Smooth muscle cell (in vitro differentiated cells): ENCODE measurements around the gene ARHGAP30. TPM values are rescaled to one million over a fixed set of nuclear protein-coding genes. Genes with fewer than 3 reads are reported as not detected.

Experiments used
- DNase-seq: peaks from one replicate; lab custom pipeline; 2025; ENCODE audit not compliant: unreplicated experiment; lab: John Stamatoyannopoulos, UW
- H2AFZ ChIP-seq: fragments of 200-600 bp; sonication (generic); 2 replicates; pipeline ENCODE4 v1.6.0; 2016; ENCODE audit warnings: antibody characterized with exemption, low read depth, mild to moderate bottlenecking
- H3F3A ChIP-seq: fragments of 200-600 bp; sonication (generic); 2 replicates; pipeline ENCODE4 v1.6.0; 2017; ENCODE audit warnings: antibody characterized with exemption, low read depth
- H3K27ac ChIP-seq: fragments of 200-600 bp; sonication (generic); 2 replicates; pipeline ENCODE4 v1.5.1; 2016; ENCODE audit warnings: low read depth, mild to moderate bottlenecking
- H3K27me3 ChIP-seq: fragments of 200-600 bp; sonication (generic); 2 replicates; pipeline ENCODE4 v1.6.1; 2016; ENCODE audit warnings: low read depth, mild to moderate bottlenecking
- H3K36me3 ChIP-seq: fragments of 200-600 bp; sonication (generic); 2 replicates; pipeline ENCODE4 v1.5.1; 2016; ENCODE audit warnings: low read depth
- H3K4me1 ChIP-seq: fragments of 200-600 bp; sonication (generic); 2 replicates; pipeline ENCODE4 v1.5.1; 2016; ENCODE audit warnings: low read depth
- H3K4me2 ChIP-seq: fragments of 200-600 bp; sonication (generic); 2 replicates; pipeline ENCODE4 v1.6.0; 2016; ENCODE audit warnings: mild to moderate bottlenecking
- H3K4me3 ChIP-seq: fragments of 200-600 bp; sonication (generic); 2 replicates; pipeline ENCODE4 v1.5.1; 2016; ENCODE audit warnings: mild to moderate bottlenecking
- H3K79me2 ChIP-seq: fragments of 200-600 bp; sonication (generic); 2 replicates; pipeline ENCODE4 v1.6.0; 2016; ENCODE audit warnings: low read depth, mild to moderate bottlenecking
- H3K9ac ChIP-seq: fragments of 200-600 bp; sonication (generic); 2 replicates; pipeline ENCODE4 v1.6.0; 2016; ENCODE audit warnings: low read depth
- H3K9me3 ChIP-seq: fragments of 200-600 bp; sonication (generic); replicated peaks from 2 replicates; pipeline ENCODE4 v1.5.1; 2016; ENCODE audit warnings: low read depth
- H4K20me1 ChIP-seq: fragments of 200-600 bp; sonication (generic); 2 replicates; pipeline ENCODE4 v1.6.0; 2016; ENCODE audit warnings: low read depth
- WGBS: methylation state at CpG from one replicate; pipeline ENCODE4 v1.1.7; 2016; ENCODE audit warnings: low lambda C conversion rate; 5-methylcytosine and 5-hydroxymethylcytosine counted together
- polyA plus RNA-seq: library from polyadenylated mRNA; unstranded; fragments of >200 nt; fragmentation: Nextera tagmentation; extraction: Ambion mirVana; gene quantifications from 2 replicates; pipeline ENCODE4 v1.2.1, GENCODE V29; 2016
- total RNA-seq: library from RNA; depleted of rRNA; stranded (reverse); fragments of >200 nt; gene quantifications from 2 replicates; pipeline ENCODE4 v1.2.3, GENCODE V29; 2014
- TF ChIP-seq, protein P1 (sequence below): fragments of 200-600 bp; sonication (generic); IDR thresholded peaks from 2 replicates; pipeline ENCODE4 v1.5.1; 2017; ENCODE audit warnings: borderline replicate concordance, mild to moderate bottlenecking, antibody characterized with exemption; ENCODE audit not compliant: insufficient read depth, poor library complexity, severe bottlenecking

Gene ARHGAP30
- total and polyA plus RNA-seq, 2 experiments from 2014 or later: 0.13 to 1.2 TPM

DNA sequence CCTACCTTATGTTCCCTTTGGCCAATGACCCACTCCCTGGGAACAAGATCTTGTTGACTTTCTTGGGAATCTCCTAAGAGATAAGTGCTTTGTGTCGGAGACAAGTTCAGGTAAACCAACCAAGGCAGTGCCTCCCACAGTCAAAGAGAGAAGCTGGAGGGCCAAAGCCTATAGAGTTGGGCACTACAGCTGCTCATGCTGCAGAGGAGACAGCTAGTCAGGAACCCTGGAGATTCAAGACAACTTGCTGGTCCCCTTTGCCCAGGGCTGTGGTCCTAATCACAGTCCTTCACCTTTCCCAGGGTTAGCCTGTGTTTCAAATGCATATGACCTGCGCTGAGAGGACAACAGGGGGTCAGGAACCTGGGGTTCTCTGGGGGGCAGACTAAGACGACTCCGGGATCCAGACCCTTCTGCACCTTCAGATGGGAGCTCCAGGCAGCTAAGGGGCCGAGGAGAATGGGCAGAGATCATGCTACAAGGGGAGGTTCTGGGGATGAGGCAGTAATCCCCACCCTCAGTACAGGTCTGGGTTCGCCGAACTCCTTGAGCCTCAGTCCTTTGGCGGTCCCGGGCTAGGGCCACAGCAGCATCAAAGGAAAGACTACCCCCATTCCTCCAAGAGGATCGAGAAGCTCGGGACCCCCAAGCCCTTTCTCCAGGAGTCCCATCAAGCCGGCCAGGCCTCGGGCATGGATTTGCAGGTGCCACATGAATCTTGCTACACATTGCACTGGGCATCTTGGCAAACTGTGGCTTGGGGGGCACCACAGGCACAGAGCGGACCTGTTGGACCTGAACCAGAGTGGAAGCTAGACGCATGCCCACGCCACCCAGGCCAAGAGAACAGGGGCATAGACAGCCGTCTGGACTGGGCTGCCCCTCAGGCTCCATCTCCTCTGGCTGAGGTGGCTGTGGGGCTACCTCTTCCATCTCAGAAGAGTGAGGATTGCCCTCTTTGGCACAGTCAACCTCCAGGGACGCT lies 22.0 kb downstream of the ARHGAP30 start:
- no peak overlapping the region for H3K4me2 ChIP-seq
- H3K9me3 ChIP-seq: no peaks in the 10 kb centered on the region
- no peak overlapping the region for H2AFZ ChIP-seq
- no peak overlapping the region for H3K4me3 ChIP-seq
- peaks cover 13% of the 10 kb centered on the region for H3K4me1 ChIP-seq
- H3K27me3 ChIP-seq: no peaks in the 10 kb centered on the region
- peaks cover 9% of the 10 kb centered on the region for H4K20me1 ChIP-seq
- H3K36me3 ChIP-seq: no peaks in the 10 kb centered on the region
- no peaks in the 10 kb centered on the region for H3F3A ChIP-seq
- DNase-seq: no peak
- H3K27ac ChIP-seq: no peak overlapping the region
- WGBS: 95% methylated on average over 18 of the region's 18 CpGs
- TF ChIP-seq, protein P1, sequence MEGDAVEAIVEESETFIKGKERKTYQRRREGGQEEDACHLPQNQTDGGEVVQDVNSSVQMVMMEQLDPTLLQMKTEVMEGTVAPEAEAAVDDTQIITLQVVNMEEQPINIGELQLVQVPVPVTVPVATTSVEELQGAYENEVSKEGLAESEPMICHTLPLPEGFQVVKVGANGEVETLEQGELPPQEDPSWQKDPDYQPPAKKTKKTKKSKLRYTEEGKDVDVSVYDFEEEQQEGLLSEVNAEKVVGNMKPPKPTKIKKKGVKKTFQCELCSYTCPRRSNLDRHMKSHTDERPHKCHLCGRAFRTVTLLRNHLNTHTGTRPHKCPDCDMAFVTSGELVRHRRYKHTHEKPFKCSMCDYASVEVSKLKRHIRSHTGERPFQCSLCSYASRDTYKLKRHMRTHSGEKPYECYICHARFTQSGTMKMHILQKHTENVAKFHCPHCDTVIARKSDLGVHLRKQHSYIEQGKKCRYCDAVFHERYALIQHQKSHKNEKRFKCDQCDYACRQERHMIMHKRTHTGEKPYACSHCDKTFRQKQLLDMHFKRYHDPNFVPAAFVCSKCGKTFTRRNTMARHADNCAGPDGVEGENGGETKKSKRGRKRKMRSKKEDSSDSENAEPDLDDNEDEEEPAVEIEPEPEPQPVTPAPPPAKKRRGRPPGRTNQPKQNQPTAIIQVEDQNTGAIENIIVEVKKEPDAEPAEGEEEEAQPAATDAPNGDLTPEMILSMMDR: no peak
- peaks cover 13% of the 10 kb centered on the region for H3K79me2 ChIP-seq
- H3K9ac ChIP-seq: no peak overlapping the region

- H3K27me3 ChIP-seq: no peaks in the 10 kb centered on the region
- H3K9ac ChIP-seq: peak overlapping the region; percentile 83
- no peaks in the 10 kb centered on the region for H3K9me3 ChIP-seq
- H3K36me3 ChIP-seq: no peaks in the 10 kb centered on the region
- H2AFZ ChIP-seq: peak overlapping the region; percentile 91
- H4K20me1 ChIP-seq: peaks cover 9% of the 10 kb centered on the region
- TF ChIP-seq, protein P1: no peak
- peak overlapping the region; percentile 60 for H3K4me3 ChIP-seq
- peak overlapping the region; percentile 86 for H3K4me2 ChIP-seq
- no peaks in the 10 kb centered on the region for H3F3A ChIP-seq
- peak overlapping the region; percentile 94 for H3K27ac ChIP-seq
- no peak for DNase-seq
- peaks cover 13% of the 10 kb centered on the region for H3K79me2 ChIP-seq
- WGBS: 76% methylated on average over 2 of the region's 2 CpGs
- peaks cover 13% of the 10 kb centered on the region for H3K4me1 ChIP-seq
These were observed 23.0 kb downstream of the ARHGAP30 start for GRCh38 chr1:161046605-161047228.

DNA sequence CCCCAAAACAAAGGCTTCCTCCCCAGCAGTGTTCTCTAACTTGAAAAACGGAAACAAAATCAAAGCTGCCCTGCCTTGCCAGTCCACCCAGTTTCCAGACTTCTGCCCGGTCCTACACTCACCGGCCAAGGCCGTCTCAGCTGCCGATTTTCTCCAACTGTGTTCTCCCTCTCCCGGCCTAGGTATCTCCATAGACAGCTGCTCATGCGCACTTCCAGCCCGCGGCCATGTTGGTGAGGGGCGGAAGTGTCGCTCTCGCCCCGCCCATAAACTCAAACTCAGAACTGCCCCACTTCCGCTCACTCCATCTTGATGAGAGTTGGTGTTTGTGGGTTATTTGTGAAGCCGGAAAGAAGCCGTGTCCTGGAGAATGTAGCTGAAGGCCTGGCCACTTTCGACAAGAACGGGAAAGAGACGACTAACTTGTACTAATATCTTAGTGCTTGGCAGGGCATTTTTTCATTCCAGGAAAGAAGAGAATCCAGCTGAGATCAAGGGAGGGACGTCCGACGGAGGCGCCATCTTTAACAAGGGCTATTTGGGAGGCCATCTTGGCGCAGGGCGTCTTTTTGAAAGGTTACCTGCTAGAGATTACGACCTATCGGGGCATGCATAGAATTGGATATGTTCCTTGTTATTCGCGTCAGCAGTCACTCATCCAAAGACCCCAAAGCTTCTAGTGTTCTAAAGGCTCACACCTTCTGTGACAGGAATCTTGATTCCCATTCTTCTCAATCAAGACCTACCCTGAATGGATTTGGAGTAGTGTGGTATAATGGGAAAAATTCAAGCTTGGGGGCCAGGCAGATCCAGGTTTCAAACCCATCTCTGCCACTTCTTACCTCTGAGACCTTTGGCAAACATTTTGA lies 23.7 kb downstream of the ARHGAP30 start, which contains the start of gene USF1:
Gene USF1, minus strand, starts transcription at position 242 of the 869 bp plus-strand sequence. CDS start 2,702 bp downstream, outside the sequence.
- Histone ChIP-seq H3K4me2 (peak within 1 kb of the TSS; percentile 86), H3F3A (no peaks in the 10 kb centered on the region), H3K36me3 (no peaks in the 10 kb centered on the region), H4K20me1 (peaks cover 9% of the 10 kb centered on the region), H3K4me1 (peaks cover 13% of the 10 kb centered on the region), H2AFZ (peak within 1 kb of the TSS; percentile 91), H3K27me3 (no peaks in the 10 kb centered on the region), H3K4me3 (peak within 1 kb of the TSS; percentile 60), H3K79me2 (peaks cover 13% of the 10 kb centered on the region), H3K27ac (peak within 1 kb of the TSS; percentile 94), H3K9me3 (no peaks in the 10 kb centered on the region), H3K9ac (peak within 1 kb of the TSS; percentile 83)
- TF ChIP-seq, protein P1: no peak
- WGBS: under 1% methylated on average over 29 of the region's 29 CpGs
- peak; percentile 64 for DNase-seq
